Measurements from ENCODE around the gene SKIDA1. TPM values are rescaled to one million over a fixed set of nuclear protein-coding genes. Genes with fewer than 3 reads are reported as not detected.

The SKIDA1 gene
- total RNA-seq, 2 donors from 2014 or later, result 0.33 to 1.2 TPM

GRCh38 chr10:21507150-21507549 is 18.3 kb downstream of the SKIDA1 start:
- DNase-seq (ENCODE audit: low spot score), result no peak
- intact Hi-C loops (cut with DNase I), result no loop called here

- no peak for DNase-seq (ENCODE audit: low spot score)
- intact Hi-C loops (cut with DNase I), result no loop called here
Observed at GRCh38 chr10:21506351-21506750, 19.1 kb downstream of the SKIDA1 start.

DNA sequence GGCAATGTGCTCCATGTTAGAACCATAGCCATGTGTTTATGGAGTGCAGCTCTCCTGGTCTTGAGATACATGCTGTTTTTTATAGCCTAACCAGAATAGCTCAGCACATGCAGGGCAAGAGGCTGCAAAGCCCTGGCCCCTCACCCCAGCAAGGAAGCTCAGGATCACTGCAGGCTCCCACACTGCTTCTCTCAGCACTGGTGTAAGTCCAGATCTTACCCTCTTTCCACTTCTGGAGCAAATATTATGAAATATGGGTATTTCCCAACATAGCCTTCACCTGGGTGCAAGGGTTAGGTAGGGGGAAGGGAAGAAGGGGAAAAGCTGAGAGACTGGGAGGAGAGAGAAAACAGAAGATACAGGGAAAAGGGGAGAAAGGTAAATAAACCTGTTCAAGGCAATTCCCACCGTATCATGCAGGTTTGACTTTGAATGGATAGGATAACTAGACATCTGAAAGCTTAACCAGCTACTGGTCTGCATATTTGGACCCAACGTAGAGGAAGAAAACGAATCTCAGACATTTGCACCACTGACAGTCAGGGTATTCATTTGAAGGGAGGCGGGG is 19.7 kb downstream of the SKIDA1 start:
- no peak for DNase-seq (ENCODE audit: low spot score)
- intact Hi-C loops (cut with DNase I), result no loop called here

DNA sequence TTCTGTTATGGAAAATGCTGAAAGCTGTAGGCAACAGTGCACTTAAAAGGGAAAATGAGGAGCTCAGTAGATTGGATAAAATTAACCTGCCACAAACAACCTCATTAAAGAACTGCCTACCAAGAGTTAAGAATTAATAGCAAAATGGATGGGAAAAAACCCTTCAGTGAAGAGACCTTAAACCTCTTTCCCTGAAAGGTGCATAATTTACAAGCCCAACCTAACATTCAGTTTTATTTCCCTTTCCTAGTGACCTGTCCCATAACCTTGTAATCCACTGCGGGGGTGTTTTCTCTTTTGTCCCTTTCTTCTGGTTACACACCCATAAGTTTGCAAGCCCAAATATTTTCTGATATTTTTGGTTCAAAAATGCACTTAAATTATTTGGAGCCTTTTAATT is 21.9 kb downstream of the SKIDA1 start:
- DNase-seq (ENCODE audit: low spot score), result no peak
- intact Hi-C loops (cut with DNase I), result no loop called here

- no peak for DNase-seq (ENCODE audit: low spot score)
- intact Hi-C loops (cut with DNase I), result no loop called here
Observed at GRCh38 chr10:21502348-21502740, 23.1 kb downstream of the SKIDA1 start.

- intact Hi-C loops (cut with DNase I), result no loop called here
- DNase-seq (ENCODE audit: low spot score), result no peak
Observed at GRCh38 chr10:21501731-21502347, 23.6 kb downstream of the SKIDA1 start.

DNA sequence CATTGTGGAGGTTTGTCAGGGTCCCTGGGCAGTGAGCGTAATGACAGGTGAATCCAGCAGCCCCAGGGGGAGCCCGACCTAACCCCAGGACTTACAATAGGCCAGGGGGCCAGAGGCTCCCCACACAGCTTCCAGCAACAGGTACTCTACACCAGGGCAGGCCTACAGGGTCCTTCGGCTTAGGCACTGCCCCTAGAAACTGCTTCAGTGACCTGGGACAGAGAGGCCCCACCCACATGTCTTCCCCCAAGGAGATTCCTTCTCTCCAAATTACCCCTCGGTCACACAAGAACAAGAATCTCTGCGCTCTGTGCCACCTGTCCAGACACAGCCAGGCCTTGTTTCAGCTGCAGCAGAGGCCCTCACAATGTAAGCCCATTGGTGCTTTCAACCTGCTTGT is 24.4 kb downstream of the SKIDA1 start:
- DNase-seq (ENCODE audit: low spot score), result no peak
- intact Hi-C loops (cut with DNase I), result no loop called here

- intact Hi-C loops (cut with DNase I), result no loop called here
- DNase-seq (ENCODE audit: low spot score), result no peak
Observed at GRCh38 chr10:21500578-21500910, 24.9 kb downstream of the SKIDA1 start.

- no peak for DNase-seq (ENCODE audit: low spot score)
- intact Hi-C loops (cut with DNase I), result loop anchor here (10.0 kb wide), 3 partner anchors 225 to 425 kb away; no protein-coding TSS in a partner anchor
Observed at GRCh38 chr10:21499701-21500577, 25.5 kb downstream of the SKIDA1 start.

- intact Hi-C loops (cut with DNase I), result loop anchor here (10.0 kb wide), 3 partner anchors 224 to 424 kb away; no protein-coding TSS in a partner anchor
- DNase-seq (ENCODE audit: low spot score), result no peak
Observed at GRCh38 chr10:21498986-21499385, 26.5 kb downstream of the SKIDA1 start.

- intact Hi-C loops (cut with DNase I), result loop anchor here (10.0 kb wide), 3 partner anchors 224 to 424 kb away; no protein-coding TSS in a partner anchor
- DNase-seq (ENCODE audit: low spot score), result no peak
Observed at GRCh38 chr10:21498377-21498776, 27.1 kb downstream of the SKIDA1 start.

DNA sequence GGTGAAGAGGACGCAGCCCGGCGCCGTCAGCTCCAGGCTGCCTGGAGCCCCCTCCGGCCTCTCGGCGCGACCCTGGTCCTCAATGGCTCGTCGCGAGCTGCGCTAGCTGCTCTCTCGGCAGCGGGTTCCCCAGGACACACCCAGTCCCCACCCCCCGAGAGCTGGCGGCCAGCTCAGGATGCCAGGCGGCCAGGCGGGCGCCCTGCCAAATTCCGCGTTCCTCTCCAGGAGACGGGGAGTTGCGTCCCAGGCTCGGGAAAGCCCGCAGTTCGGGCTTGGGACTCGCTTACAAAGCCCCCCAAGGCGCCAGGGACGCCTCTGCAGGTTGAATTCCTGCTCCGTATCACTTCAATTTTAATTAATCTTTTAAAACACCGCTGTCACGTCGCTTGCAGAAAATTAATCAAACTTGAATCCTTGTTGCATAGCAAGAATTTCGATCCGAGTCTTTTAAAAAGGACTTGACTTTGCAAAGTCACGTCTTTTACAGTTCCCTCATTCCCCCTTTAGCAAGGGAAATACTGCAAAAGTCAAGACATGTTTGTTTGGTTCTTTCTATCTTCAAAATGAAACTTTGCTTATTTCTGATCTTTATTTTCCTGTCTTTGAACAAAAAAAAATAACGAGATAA is 28.2 kb downstream of the SKIDA1 start:
- peak; percentile 96 for DNase-seq (ENCODE audit: low spot score)
- intact Hi-C loops (cut with DNase I), result loop anchor here (10.0 kb wide), 3 partner anchors 222 to 422 kb away; no protein-coding TSS in a partner anchor

- peak; percentile 81 for DNase-seq (ENCODE audit: low spot score)
- intact Hi-C loops (cut with DNase I), result loop anchor here (10.0 kb wide), 3 partner anchors 222 to 422 kb away; no protein-coding TSS in a partner anchor
Observed at GRCh38 chr10:21496343-21497176, 28.9 kb downstream of the SKIDA1 start.

GRCh38 chr10:21495752-21496342 is 29.6 kb downstream of the SKIDA1 start:
- intact Hi-C loops (cut with DNase I), result loop anchor here (10.0 kb wide), 3 partner anchors 221 to 421 kb away; no protein-coding TSS in a partner anchor
- DNase-seq (ENCODE audit: low spot score), result peak; percentile 95

DNA sequence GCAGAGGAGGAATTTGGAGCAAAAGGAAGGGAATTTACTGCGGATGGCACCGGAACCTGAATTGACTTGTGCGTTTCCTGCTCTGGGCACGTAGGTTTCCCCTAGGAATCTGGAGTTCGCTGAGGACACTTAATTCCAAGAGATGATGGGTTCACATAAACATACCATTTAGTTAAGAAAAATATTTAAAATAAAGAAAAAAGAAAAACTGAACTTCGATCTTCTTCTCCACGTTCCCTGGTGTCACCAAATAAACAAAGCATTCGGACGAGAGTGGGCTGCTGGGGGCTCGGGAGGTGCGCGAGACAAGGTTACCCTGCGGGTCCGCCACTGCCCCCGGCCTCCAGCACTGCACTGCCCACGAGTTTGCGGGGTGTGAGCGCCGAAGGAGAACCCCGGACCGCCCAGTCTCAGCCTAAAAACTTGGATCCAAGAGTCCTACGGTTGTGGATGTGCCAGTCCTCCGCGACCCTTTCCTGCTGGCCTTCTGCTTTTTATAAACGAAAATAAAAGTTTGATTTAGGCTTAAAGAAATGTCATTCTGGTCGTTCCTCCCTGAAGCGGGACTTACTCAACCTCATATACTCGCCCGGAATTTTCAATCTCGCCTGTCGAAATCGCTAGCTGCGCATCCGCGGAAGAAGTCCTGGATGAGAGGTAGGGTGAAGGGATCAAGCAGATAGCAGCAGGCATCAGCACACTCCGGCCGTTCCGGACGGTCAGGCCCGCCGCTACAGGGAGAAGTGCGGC is 30.3 kb downstream of the SKIDA1 start:
- intact Hi-C loops (cut with DNase I), result loop anchor here (10.0 kb wide), 3 partner anchors 220 to 420 kb away; no protein-coding TSS in a partner anchor
- no peak for DNase-seq (ENCODE audit: low spot score)

- intact Hi-C loops (cut with DNase I), result loop anchor here (10.0 kb wide), 3 partner anchors 220 to 420 kb away; no protein-coding TSS in a partner anchor
Observed at GRCh38 chr10:21494191-21495001, 31.1 kb downstream of the SKIDA1 start.

GRCh38 chr10:21493784-21494183 is 31.7 kb downstream of the SKIDA1 start:
- DNase-seq (ENCODE audit: low spot score), result no peak
- intact Hi-C loops (cut with DNase I), result loop anchor here (10.0 kb wide), 3 partner anchors 219 to 419 kb away; no protein-coding TSS in a partner anchor

More at GRCh38 chr10:21494191-21495001, 31.1 kb downstream of the SKIDA1 start:
- DNase-seq (ENCODE audit: low spot score), result no peak
